WTC11 (cell line): ENCODE results near the gene RESP18. TPM values are rescaled to one million over a fixed set of nuclear protein-coding genes. Genes with fewer than 3 reads are reported as not detected.

Experiments
- ATAC-seq: fragments of 200-7000 bp; cut with Tn5 transposase; 2 replicates; pipeline ENCODE4 v1.10.0; 2021; ENCODE audit warnings: mild to moderate bottlenecking, moderate library complexity
- CTCF ChIA-PET: fragments of 300-600 bp; sonication (Branson Sonifier 250); formaldehyde crosslinking; loops from one replicate; lab custom pipeline; 2021; ENCODE audit warnings: antibody characterized with exemption; lab: Charles Lee
- POLR2A ChIA-PET: fragments of 350-600 bp; sonication (Branson Sonifier 250); formaldehyde crosslinking; loops from one replicate; lab custom pipeline; 2021; ENCODE audit warnings: antibody characterized with exemption; lab: Charles Lee
- DNase-seq: peaks from one replicate; pipeline ENCODE4 v3.0.0; 2021; ENCODE audit warnings: low spot score
- H3K27ac Mint-ChIP-seq: 2 replicates; pipeline ENCODE4 v1.8.0; 2021; ENCODE audit warnings: mixed read lengths
- H3K27me3 Mint-ChIP-seq: 2 replicates; pipeline ENCODE4 v1.8.0; 2021; ENCODE audit warnings: low read depth, mild to moderate bottlenecking, moderate library complexity, mixed read lengths
- H3K36me3 Mint-ChIP-seq: 2 replicates; pipeline ENCODE4 v1.8.0; 2021; ENCODE audit warnings: mixed read lengths
- H3K4me1 Mint-ChIP-seq: 2 replicates; pipeline ENCODE4 v1.8.0; 2022; ENCODE audit warnings: mixed read lengths
- H3K4me3 Mint-ChIP-seq: 2 replicates; pipeline ENCODE4 v1.8.0; 2021; ENCODE audit warnings: mild to moderate bottlenecking, moderate library complexity, mixed read lengths
- H3K9me3 Mint-ChIP-seq: 2 replicates; pipeline ENCODE4 v1.8.0; 2021; ENCODE audit warnings: mixed read lengths
- ATF1 ChIP-seq: sonication (generic); formaldehyde crosslinking; IDR thresholded peaks from 2 replicates; pipeline ENCODE4 v1.8.1; 2023; ENCODE audit warnings: mild to moderate bottlenecking, moderate library complexity, missing genetic modification reagents
- CBFB ChIP-seq: sonication (generic); formaldehyde crosslinking; IDR thresholded peaks from 2 replicates; pipeline ENCODE4 v1.8.1; 2022; ENCODE audit warnings: mild to moderate bottlenecking, low read depth, missing genetic modification reagents
- CREB1 ChIP-seq: sonication (generic); formaldehyde crosslinking; IDR thresholded peaks from 2 replicates; pipeline ENCODE4 v1.8.0; 2023; ENCODE audit warnings: mild to moderate bottlenecking, missing genetic modification reagents
- GTF2I ChIP-seq: fragments of 250-450 bp; sonication (Bioruptor Pico); conservative IDR thresholded peaks from 2 replicates; pipeline ENCODE4 v1.4.0; 2021; ENCODE audit warnings: mild to moderate bottlenecking
- MXD4 ChIP-seq: fragments of 250-450 bp; sonication (Bioruptor Pico); IDR thresholded peaks from 2 replicates; pipeline ENCODE4 v1.8.0; 2021; ENCODE audit warnings: mild to moderate bottlenecking, moderate library complexity, borderline replicate concordance
- NFE2L1 ChIP-seq: sonication (generic); formaldehyde crosslinking; IDR thresholded peaks from 2 replicates; pipeline ENCODE4 v1.8.1; 2023; ENCODE audit warnings: missing genetic modification reagents
- RORB ChIP-seq: fragments of 250-450 bp; sonication (Bioruptor Pico); IDR thresholded peaks from 2 replicates; pipeline ENCODE4 v1.9.0; 2021; ENCODE audit warnings: mild to moderate bottlenecking
- ZNF121 ChIP-seq: sonication (generic); formaldehyde crosslinking; IDR thresholded peaks from 2 replicates; pipeline ENCODE4 v1.8.0; 2023; ENCODE audit warnings: missing genetic modification reagents
- ZNF219 ChIP-seq: sonication (generic); formaldehyde crosslinking; IDR thresholded peaks from 2 replicates; pipeline ENCODE4 v1.8.0; 2023; ENCODE audit warnings: missing genetic modification reagents, mild to moderate bottlenecking, borderline replicate concordance
- ZNF396 ChIP-seq: fragments of 250-450 bp; sonication (Bioruptor Pico); IDR thresholded peaks from 2 replicates; pipeline ENCODE4 v1.8.0; 2021; ENCODE audit warnings: mild to moderate bottlenecking, moderate library complexity, borderline replicate concordance
- ZNF423 ChIP-seq: fragments of 250-450 bp; sonication (Bioruptor Pico); IDR thresholded peaks from 2 replicates; pipeline ENCODE4 v2.1.2; 2022; ENCODE audit warnings: mild to moderate bottlenecking, moderate library complexity
- total RNA-seq: library from RNA; stranded (reverse); gene quantifications from 3 replicates; pipeline ENCODE4 v1.2.3, GENCODE V29; 2021
- TF ChIP-seq, protein P1 (sequence below): sonication (generic); formaldehyde crosslinking; IDR thresholded peaks from 2 replicates; pipeline ENCODE4 v1.8.1; 2023; ENCODE audit warnings: mild to moderate bottlenecking, missing genetic modification reagents, borderline replicate concordance
- TF ChIP-seq, protein P2 (sequence below): fragments of 250-450 bp; sonication (Bioruptor Pico); IDR thresholded peaks from 2 replicates; pipeline ENCODE4 v1.8.0; 2021; ENCODE audit warnings: mild to moderate bottlenecking
- TF ChIP-seq, protein P3 (sequence below): sonication (generic); formaldehyde crosslinking; IDR thresholded peaks from 2 replicates; pipeline ENCODE4 v1.8.1; 2023; ENCODE audit warnings: mild to moderate bottlenecking, moderate library complexity, missing genetic modification reagents
- TF ChIP-seq, protein P4 (sequence below): sonication (generic); formaldehyde crosslinking; IDR thresholded peaks from 2 replicates; pipeline ENCODE4 v1.8.1; 2023; ENCODE audit warnings: mild to moderate bottlenecking, missing genetic modification reagents, moderate library complexity
- TF ChIP-seq, protein P5 (sequence below): fragments of 250-450 bp; sonication (Bioruptor Pico); IDR thresholded peaks from 2 replicates; pipeline ENCODE4 v1.9.0; 2021; ENCODE audit warnings: mild to moderate bottlenecking, borderline replicate concordance
- TF ChIP-seq, protein P6 (sequence below): sonication (generic); formaldehyde crosslinking; IDR thresholded peaks from 2 replicates; pipeline ENCODE4 v1.8.0; 2022; ENCODE audit warnings: mild to moderate bottlenecking, missing genetic modification reagents
- TF ChIP-seq, protein P7 (sequence below): sonication (generic); formaldehyde crosslinking; IDR thresholded peaks from 2 replicates; pipeline ENCODE4 v1.8.1; 2022; ENCODE audit warnings: low read depth, mild to moderate bottlenecking, moderate library complexity, missing genetic modification reagents, borderline replicate concordance

The RESP18 gene
- total RNA-seq, 1 experiment from 2014 or later, result not detected

DNA sequence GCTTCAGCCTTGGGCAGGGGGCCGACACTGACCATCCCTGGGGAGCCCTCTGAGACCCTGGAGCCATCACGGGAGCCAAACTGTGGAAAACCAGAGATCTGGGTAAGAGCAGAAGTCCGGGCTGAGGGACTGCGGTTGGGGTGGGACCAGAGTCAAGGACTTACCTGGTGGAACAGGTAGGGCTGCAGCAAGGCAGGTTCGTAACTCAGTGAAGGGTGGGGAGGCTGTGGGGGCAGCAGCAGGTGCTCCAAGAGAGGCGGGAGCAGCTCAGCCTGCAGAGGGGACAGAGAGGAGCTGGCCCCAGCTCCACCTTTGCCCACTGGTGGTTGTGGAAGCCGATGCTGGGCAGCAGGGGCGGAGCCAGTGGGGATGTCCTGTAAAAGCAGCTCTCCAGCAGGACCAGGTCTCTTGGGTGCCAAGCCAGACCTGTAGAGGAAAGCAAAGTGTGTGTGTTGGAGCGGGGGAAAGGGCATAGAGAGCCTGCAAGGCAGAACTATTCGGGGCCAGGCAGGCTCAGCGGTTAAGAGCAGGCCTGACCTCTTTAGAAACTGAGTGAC lies 30.1 kb downstream of the RESP18 start:
- ChIA-PET POLR2A (no interaction called here), CTCF (interaction anchor here (1.1 to 2.5 kb wide), 2 partner anchors 7 to 16 kb away, joined by 3 to 13 read pairs; no protein-coding TSS in a partner anchor)
- H3K36me3 Mint-ChIP-seq, result no peaks in the 10 kb centered on the region
- H3K4me3 Mint-ChIP-seq, result no peak overlapping the region
- TF ChIP-seq ATF1 (CRISPR knock-in tag) (no peak), MXD4 (CRISPR knock-in tag) (no peak), ZNF396 (CRISPR knock-in tag) (no peak), CREB1 (no peak), ZNF423 (CRISPR knock-in tag) (no peak), ZNF121 (CRISPR knock-in tag) (no peak), CBFB (CRISPR knock-in tag) (no peak), NFE2L1 (CRISPR knock-in tag) (no peak), RORB (CRISPR knock-in tag) (no peak)
- TF ChIP-seq, protein P1, sequence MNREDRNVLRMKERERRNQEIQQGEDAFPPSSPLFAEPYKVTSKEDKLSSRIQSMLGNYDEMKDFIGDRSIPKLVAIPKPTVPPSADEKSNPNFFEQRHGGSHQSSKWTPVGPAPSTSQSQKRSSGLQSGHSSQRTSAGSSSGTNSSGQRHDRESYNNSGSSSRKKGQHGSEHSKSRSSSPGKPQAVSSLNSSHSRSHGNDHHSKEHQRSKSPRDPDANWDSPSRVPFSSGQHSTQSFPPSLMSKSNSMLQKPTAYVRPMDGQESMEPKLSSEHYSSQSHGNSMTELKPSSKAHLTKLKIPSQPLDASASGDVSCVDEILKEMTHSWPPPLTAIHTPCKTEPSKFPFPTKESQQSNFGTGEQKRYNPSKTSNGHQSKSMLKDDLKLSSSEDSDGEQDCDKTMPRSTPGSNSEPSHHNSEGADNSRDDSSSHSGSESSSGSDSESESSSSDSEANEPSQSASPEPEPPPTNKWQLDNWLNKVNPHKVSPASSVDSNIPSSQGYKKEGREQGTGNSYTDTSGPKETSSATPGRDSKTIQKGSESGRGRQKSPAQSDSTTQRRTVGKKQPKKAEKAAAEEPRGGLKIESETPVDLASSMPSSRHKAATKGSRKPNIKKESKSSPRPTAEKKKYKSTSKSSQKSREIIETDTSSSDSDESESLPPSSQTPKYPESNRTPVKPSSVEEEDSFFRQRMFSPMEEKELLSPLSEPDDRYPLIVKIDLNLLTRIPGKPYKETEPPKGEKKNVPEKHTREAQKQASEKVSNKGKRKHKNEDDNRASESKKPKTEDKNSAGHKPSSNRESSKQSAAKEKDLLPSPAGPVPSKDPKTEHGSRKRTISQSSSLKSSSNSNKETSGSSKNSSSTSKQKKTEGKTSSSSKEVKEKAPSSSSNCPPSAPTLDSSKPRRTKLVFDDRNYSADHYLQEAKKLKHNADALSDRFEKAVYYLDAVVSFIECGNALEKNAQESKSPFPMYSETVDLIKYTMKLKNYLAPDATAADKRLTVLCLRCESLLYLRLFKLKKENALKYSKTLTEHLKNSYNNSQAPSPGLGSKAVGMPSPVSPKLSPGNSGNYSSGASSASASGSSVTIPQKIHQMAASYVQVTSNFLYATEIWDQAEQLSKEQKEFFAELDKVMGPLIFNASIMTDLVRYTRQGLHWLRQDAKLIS (CRISPR knock-in tag), result no peak
- TF ChIP-seq, protein P2, sequence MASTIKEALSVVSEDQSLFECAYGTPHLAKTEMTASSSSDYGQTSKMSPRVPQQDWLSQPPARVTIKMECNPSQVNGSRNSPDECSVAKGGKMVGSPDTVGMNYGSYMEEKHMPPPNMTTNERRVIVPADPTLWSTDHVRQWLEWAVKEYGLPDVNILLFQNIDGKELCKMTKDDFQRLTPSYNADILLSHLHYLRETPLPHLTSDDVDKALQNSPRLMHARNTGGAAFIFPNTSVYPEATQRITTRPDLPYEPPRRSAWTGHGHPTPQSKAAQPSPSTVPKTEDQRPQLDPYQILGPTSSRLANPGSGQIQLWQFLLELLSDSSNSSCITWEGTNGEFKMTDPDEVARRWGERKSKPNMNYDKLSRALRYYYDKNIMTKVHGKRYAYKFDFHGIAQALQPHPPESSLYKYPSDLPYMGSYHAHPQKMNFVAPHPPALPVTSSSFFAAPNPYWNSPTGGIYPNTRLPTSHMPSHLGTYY, result no peak
- TF ChIP-seq, protein P3, sequence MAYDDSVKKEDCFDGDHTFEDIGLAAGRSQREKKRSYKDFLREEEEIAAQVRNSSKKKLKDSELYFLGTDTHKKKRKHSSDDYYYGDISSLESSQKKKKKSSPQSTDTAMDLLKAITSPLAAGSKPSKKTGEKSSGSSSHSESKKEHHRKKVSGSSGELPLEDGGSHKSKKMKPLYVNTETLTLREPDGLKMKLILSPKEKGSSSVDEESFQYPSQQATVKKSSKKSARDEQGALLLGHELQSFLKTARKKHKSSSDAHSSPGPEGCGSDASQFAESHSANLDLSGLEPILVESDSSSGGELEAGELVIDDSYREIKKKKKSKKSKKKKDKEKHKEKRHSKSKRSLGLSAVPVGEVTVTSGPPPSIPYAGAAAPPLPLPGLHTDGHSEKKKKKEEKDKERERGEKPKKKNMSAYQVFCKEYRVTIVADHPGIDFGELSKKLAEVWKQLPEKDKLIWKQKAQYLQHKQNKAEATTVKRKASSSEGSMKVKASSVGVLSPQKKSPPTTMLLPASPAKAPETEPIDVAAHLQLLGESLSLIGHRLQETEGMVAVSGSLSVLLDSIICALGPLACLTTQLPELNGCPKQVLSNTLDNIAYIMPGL (CRISPR knock-in tag), result no peak
- no peak for ATAC-seq
- peaks cover 78% of the 10 kb centered on the region for H3K27me3 Mint-ChIP-seq
- no peak for DNase-seq
- peaks cover 12% of the 10 kb centered on the region for H3K4me1 Mint-ChIP-seq
- no peak overlapping the region for H3K27ac Mint-ChIP-seq
- no peaks in the 10 kb centered on the region for H3K9me3 Mint-ChIP-seq

DNA sequence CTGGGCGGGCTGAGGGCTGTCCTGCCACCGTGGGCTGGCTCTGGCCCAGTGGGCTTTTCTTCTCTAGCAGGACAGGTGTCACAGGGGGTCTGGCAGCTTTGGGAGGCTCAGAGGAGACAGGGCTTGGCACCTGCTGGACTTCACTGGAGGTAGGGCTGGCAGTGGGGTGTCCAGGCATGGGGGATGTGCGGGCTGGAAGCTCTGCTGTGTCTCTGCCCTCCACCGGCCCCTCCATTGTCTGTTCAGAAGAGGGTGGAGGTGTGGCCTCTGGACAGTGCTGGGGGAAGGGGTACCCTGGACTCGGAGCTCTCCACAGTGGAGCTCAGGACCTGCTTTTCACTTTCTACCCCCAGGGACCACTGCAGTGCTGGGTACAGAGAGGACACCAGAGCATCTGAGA lies 32.5 kb downstream of the RESP18 start:
- CTCF ChIA-PET, result interaction anchor here (1.1 to 3.5 kb wide), 12 partner anchors 9 to 270 kb away, joined by 3 to 21 read pairs (median 6); partner anchors contain the start of genes DNAJB2 and PTPRN
- ATAC-seq (no peak), DNase-seq (no peak)
- H3K4me1 Mint-ChIP-seq, result peaks cover 19% of the 10 kb centered on the region
- no peaks in the 10 kb centered on the region for H3K36me3 Mint-ChIP-seq
- peaks cover 5% of the 10 kb centered on the region; the same call in 1 of the 2 replicates for H3K9me3 Mint-ChIP-seq
- no peak overlapping the region for H3K27ac Mint-ChIP-seq
- H3K27me3 Mint-ChIP-seq, result peaks cover 78% of the 10 kb centered on the region
- POLR2A ChIA-PET, result no interaction called here
- H3K4me3 Mint-ChIP-seq, result no peak overlapping the region
- TF ChIP-seq, protein P4, sequence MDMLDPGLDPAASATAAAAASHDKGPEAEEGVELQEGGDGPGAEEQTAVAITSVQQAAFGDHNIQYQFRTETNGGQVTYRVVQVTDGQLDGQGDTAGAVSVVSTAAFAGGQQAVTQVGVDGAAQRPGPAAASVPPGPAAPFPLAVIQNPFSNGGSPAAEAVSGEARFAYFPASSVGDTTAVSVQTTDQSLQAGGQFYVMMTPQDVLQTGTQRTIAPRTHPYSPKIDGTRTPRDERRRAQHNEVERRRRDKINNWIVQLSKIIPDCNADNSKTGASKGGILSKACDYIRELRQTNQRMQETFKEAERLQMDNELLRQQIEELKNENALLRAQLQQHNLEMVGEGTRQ (CRISPR knock-in tag), result no peak
- TF ChIP-seq, protein P3 (CRISPR knock-in tag), result no peak
- TF ChIP-seq, protein P5, sequence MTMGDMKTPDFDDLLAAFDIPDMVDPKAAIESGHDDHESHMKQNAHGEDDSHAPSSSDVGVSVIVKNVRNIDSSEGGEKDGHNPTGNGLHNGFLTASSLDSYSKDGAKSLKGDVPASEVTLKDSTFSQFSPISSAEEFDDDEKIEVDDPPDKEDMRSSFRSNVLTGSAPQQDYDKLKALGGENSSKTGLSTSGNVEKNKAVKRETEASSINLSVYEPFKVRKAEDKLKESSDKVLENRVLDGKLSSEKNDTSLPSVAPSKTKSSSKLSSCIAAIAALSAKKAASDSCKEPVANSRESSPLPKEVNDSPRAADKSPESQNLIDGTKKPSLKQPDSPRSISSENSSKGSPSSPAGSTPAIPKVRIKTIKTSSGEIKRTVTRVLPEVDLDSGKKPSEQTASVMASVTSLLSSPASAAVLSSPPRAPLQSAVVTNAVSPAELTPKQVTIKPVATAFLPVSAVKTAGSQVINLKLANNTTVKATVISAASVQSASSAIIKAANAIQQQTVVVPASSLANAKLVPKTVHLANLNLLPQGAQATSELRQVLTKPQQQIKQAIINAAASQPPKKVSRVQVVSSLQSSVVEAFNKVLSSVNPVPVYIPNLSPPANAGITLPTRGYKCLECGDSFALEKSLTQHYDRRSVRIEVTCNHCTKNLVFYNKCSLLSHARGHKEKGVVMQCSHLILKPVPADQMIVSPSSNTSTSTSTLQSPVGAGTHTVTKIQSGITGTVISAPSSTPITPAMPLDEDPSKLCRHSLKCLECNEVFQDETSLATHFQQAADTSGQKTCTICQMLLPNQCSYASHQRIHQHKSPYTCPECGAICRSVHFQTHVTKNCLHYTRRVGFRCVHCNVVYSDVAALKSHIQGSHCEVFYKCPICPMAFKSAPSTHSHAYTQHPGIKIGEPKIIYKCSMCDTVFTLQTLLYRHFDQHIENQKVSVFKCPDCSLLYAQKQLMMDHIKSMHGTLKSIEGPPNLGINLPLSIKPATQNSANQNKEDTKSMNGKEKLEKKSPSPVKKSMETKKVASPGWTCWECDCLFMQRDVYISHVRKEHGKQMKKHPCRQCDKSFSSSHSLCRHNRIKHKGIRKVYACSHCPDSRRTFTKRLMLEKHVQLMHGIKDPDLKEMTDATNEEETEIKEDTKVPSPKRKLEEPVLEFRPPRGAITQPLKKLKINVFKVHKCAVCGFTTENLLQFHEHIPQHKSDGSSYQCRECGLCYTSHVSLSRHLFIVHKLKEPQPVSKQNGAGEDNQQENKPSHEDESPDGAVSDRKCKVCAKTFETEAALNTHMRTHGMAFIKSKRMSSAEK, result no peak
- TF ChIP-seq GTF2I (CRISPR knock-in tag) (no peak), ZNF219 (CRISPR knock-in tag) (no peak)
- TF ChIP-seq, protein P6, sequence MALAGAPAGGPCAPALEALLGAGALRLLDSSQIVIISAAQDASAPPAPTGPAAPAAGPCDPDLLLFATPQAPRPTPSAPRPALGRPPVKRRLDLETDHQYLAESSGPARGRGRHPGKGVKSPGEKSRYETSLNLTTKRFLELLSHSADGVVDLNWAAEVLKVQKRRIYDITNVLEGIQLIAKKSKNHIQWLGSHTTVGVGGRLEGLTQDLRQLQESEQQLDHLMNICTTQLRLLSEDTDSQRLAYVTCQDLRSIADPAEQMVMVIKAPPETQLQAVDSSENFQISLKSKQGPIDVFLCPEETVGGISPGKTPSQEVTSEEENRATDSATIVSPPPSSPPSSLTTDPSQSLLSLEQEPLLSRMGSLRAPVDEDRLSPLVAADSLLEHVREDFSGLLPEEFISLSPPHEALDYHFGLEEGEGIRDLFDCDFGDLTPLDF, result no peak
- TF ChIP-seq, protein P7, sequence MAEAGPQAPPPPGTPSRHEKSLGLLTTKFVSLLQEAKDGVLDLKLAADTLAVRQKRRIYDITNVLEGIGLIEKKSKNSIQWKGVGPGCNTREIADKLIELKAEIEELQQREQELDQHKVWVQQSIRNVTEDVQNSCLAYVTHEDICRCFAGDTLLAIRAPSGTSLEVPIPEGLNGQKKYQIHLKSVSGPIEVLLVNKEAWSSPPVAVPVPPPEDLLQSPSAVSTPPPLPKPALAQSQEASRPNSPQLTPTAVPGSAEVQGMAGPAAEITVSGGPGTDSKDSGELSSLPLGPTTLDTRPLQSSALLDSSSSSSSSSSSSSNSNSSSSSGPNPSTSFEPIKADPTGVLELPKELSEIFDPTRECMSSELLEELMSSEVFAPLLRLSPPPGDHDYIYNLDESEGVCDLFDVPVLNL (CRISPR knock-in tag), result no peak
